B cell (primary cell): ENCODE measurements around the gene TRAPPC14. TPM values are rescaled to one million over a fixed set of nuclear protein-coding genes. Genes with fewer than 3 reads are reported as not detected.

Experiments
- ATAC-seq: fragments of 200-7000 bp; cut with Tn5 transposase; one replicate; pipeline ENCODE4 v1.10.0; 2021; ENCODE audit warnings: low read depth, mild to moderate bottlenecking, moderate number of reproducible peaks, moderate library complexity
- CTCF ChIA-PET: fragments of 350-600 bp; sonication (Branson Sonifier 250); formaldehyde crosslinking; loops from one replicate; lab custom pipeline; 2021; ENCODE audit warnings: antibody characterized with exemption, inconsistent platforms; lab: Charles Lee
- POLR2A ChIA-PET: fragments of 350-600 bp; sonication (Branson Sonifier 250); formaldehyde crosslinking; loops from one replicate; lab custom pipeline; 2021; ENCODE audit warnings: antibody characterized with exemption; lab: Charles Lee
- DNase-seq: peaks from one replicate; pipeline ENCODE4 v3.0.0; 2013
- H2AFZ ChIP-seq: 2 replicates; pipeline ENCODE4 v1.6.1; 2012; ENCODE audit warnings: mild to moderate bottlenecking, low read depth, low read length; ENCODE audit not compliant: insufficient read depth, poor library complexity, severe bottlenecking
- H3K27ac ChIP-seq, 2 donors: 1 replicate in 1 of 2; 2 replicates in 1 of 2; pipeline ENCODE4 v1.5.1; 2012 to 2013; ENCODE audit warnings: low read length in 2 of 2, mild to moderate bottlenecking in 2 of 2, moderate library complexity in 1 of 2
- H3K27me3 ChIP-seq, 4 experiments: fragments of 200-600 bp in 1 of 4; sonication (generic) in 1 of 4; replicated peaks in 1 of 4; 1 replicate in 2 of 4; 2 replicates in 2 of 4; pipeline versions ENCODE4 v1.6.1 to v1.7.0; 2013 to 2016; ENCODE audit warnings: low read length in 3 of 4, mild to moderate bottlenecking in 2 of 4, mixed read lengths in 1 of 4, moderate library complexity in 1 of 4; ENCODE audit not compliant: insufficient read depth in 4 of 4, control insufficient read depth in 3 of 4; ENCODE audit errors: control extremely low read depth in 1 of 4
- H3K36me3 ChIP-seq, 2 experiments: replicated peaks in 1 of 2; 1 replicate in 1 of 2; 2 replicates in 1 of 2; pipeline versions ENCODE4 v1.6.1 to v1.7.1; 2013; ENCODE audit warnings: low read length in 1 of 2; ENCODE audit not compliant: insufficient read depth in 2 of 2, control insufficient read depth in 1 of 2; ENCODE audit errors: control extremely low read depth in 1 of 2, extremely low read depth in 1 of 2
- H3K4me1 ChIP-seq, 2 donors: fragments of 200-600 bp in 1 of 2; sonication (generic) in 1 of 2; 1 replicate in 1 of 2; 2 replicates in 1 of 2; pipeline versions ENCODE4 v1.5.1 to v1.6.1; 2013 to 2017; ENCODE audit warnings: low read length in 2 of 2; ENCODE audit not compliant: control insufficient read depth in 2 of 2, insufficient read depth in 2 of 2
- H3K4me2 ChIP-seq: replicated peaks from 2 replicates; pipeline ENCODE3; 2012; ENCODE audit warnings: mild to moderate bottlenecking, low read depth, low read length; ENCODE audit not compliant: poor library complexity, severe bottlenecking
- H3K4me3 ChIP-seq, 5 experiments: fragments of 200-600 bp in 1 of 5; sonication (generic) in 1 of 5; 1 replicate in 3 of 5; 2 replicates in 2 of 5; pipeline versions ENCODE4 v1.5.1 to v1.7.0; 2011 to 2016; ENCODE audit warnings: low read length in 4 of 5, mild to moderate bottlenecking in 4 of 5, low read depth in 2 of 5, control low read depth in 1 of 5, moderate library complexity in 1 of 5; ENCODE audit not compliant: insufficient read depth in 1 of 5; ENCODE audit errors: control extremely low read depth in 1 of 5, extremely low read depth in 1 of 5
- H3K79me2 ChIP-seq: fragments of 200-600 bp; sonication (generic); one replicate; pipeline ENCODE4 v1.6.0; 2016; ENCODE audit warnings: low read length; ENCODE audit not compliant: control insufficient read depth, insufficient read depth
- H3K9ac ChIP-seq: fragments of 200-600 bp; sonication (generic); 2 replicates; pipeline ENCODE4 v1.6.1; 2017; ENCODE audit warnings: mild to moderate bottlenecking, low read length, moderate library complexity
- H3K9me3 ChIP-seq, 3 donors: one replicate each; pipeline versions ENCODE4 v1.6.1 to v1.7.1; 2013; ENCODE audit warnings: low read length in 2 of 3; ENCODE audit not compliant: control insufficient read depth in 2 of 3, insufficient read depth in 1 of 3; ENCODE audit errors: control extremely low read depth in 1 of 3
- H4K20me1 ChIP-seq: 2 replicates; pipeline ENCODE4 v1.6.0; 2012; ENCODE audit warnings: mild to moderate bottlenecking, low read length; ENCODE audit not compliant: insufficient read depth, control insufficient read depth, poor library complexity, severe bottlenecking
- H3K27ac Mint-ChIP-seq: one replicate; pipeline ENCODE4 v1.8.0; 2021; ENCODE audit warnings: mixed read lengths
- H3K27me3 Mint-ChIP-seq: one replicate; pipeline ENCODE4 v1.8.0; 2021; ENCODE audit warnings: mixed read lengths
- H3K4me1 Mint-ChIP-seq: one replicate; pipeline ENCODE4 v1.8.0; 2021; ENCODE audit warnings: mixed read lengths
- H3K4me3 Mint-ChIP-seq: one replicate; pipeline ENCODE4 v1.8.0; 2021; ENCODE audit warnings: mixed read lengths
- H3K9me3 Mint-ChIP-seq: one replicate; pipeline ENCODE4 v1.8.0; 2022; ENCODE audit warnings: mixed read lengths; ENCODE audit not compliant: insufficient read depth
- EZH2 ChIP-seq: IDR thresholded peaks from 2 replicates; pipeline ENCODE4 v1.6.1; 2012; ENCODE audit warnings: borderline replicate concordance, low read depth, mild to moderate bottlenecking, moderate library complexity, low read length; ENCODE audit not compliant: insufficient read depth, poor library complexity, severe bottlenecking
- WGBS: methylation state at CpG from one replicate; pipeline ENCODE4 v1.1.5; 2013; ENCODE audit warnings: missing lambda C conversion rate; ENCODE audit not compliant: insufficient coverage; 5-methylcytosine and 5-hydroxymethylcytosine counted together
- intact Hi-C: fragments of 100-400 bp; cut with micrococcal nuclease; formaldehyde crosslinking; loops from one replicate; pipeline ENCODE4 v1.10.0; 2022
- polyA plus RNA-seq: library from polyadenylated mRNA; depleted of rRNA; stranded (reverse); fragments of >200 nt; gene quantifications from 2 replicates; pipeline ENCODE4 v1.2.3, GENCODE V29; 2012
- total RNA-seq, 2 donors: library from RNA; stranded (reverse); fragments of 120-200 nt in 1 of 2; gene quantifications; 1 replicate in 1 of 2; 2 replicates in 1 of 2; pipeline versions ENCODE4 v1.2.3 to v1.2.4, GENCODE V29; 2013 to 2022
- TF ChIP-seq, protein P1 (sequence below): fragments of 200-600 bp; IDR thresholded peaks from one replicate; pipeline ENCODE4 v1.8.0; 2022; ENCODE audit warnings: antibody characterized with exemption, mild to moderate bottlenecking

The TRAPPC14 gene
- total and polyA plus RNA-seq, 2 donors (not counting 1 experiment from before 2014, with no cell fraction given): 64.8 to 71.2 TPM

- Histone ChIP-seq H4K20me1 (no peaks in the 10 kb centered on the region), H3K9me3 (no peaks in the 10 kb centered on the region), H3K4me3 (no peak overlapping the region), H3K27ac (no peak overlapping the region), H3K27me3 (no peaks in the 10 kb centered on the region), H3K4me1 (peaks cover 4 to 9% of the 10 kb centered on the region in 2 donors), H2AFZ (no peak overlapping the region), H3K4me2 (no peak overlapping the region), H3K36me3 (peaks cover 0 to 26% of the 10 kb centered on the region in 2 experiments), H3K9ac (no peak overlapping the region), H3K79me2 (peaks cover 4% of the 10 kb centered on the region)
- Mint-ChIP-seq H3K27ac (no peak overlapping the region), H3K27me3 (no peaks in the 10 kb centered on the region), H3K4me3 (no peak overlapping the region), H3K4me1 (peaks cover 10% of the 10 kb centered on the region), H3K9me3 (no peaks in the 10 kb centered on the region)
- ATAC-seq (no peak), DNase-seq (no peak)
- ChIA-PET POLR2A (interaction anchor here (0.7 kb wide), 1 partner anchor 8 kb away, joined by 3 read pairs; no protein-coding TSS in a partner anchor), CTCF (no interaction called here)
- TF ChIP-seq, protein P1, sequence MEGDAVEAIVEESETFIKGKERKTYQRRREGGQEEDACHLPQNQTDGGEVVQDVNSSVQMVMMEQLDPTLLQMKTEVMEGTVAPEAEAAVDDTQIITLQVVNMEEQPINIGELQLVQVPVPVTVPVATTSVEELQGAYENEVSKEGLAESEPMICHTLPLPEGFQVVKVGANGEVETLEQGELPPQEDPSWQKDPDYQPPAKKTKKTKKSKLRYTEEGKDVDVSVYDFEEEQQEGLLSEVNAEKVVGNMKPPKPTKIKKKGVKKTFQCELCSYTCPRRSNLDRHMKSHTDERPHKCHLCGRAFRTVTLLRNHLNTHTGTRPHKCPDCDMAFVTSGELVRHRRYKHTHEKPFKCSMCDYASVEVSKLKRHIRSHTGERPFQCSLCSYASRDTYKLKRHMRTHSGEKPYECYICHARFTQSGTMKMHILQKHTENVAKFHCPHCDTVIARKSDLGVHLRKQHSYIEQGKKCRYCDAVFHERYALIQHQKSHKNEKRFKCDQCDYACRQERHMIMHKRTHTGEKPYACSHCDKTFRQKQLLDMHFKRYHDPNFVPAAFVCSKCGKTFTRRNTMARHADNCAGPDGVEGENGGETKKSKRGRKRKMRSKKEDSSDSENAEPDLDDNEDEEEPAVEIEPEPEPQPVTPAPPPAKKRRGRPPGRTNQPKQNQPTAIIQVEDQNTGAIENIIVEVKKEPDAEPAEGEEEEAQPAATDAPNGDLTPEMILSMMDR: no peak
- no peak for TF ChIP-seq EZH2
- intact Hi-C loops: no loop called here
- WGBS: no CpG with 5 or more reads among the region's 4 CpGs
These were observed 53.0 kb downstream of the TRAPPC14 start for GRCh38 chr7:100105534-100105933.

Other genes starting within 250 kb of the TRAPPC14 start
- 56.7 and 58.1 TPM in 2 replicates for gene TRIM4, start 239.2 kb downstream of the TRAPPC14 start, total RNA-seq
- 14.2 and 15.1 TPM in 2 replicates for gene TRIM4, start 239.2 kb downstream of the TRAPPC14 start, polyA plus RNA-seq
- gene GJC3, start 229.1 kb downstream of the TRAPPC14 start, total RNA-seq: not detected in 2 replicates
- not detected in 2 replicates for gene GJC3, start 229.1 kb downstream of the TRAPPC14 start, polyA plus RNA-seq
- gene AZGP1, start 182.7 kb downstream of the TRAPPC14 start, total RNA-seq: not detected in 2 replicates
- gene AZGP1, start 182.7 kb downstream of the TRAPPC14 start, polyA plus RNA-seq: not detected in 2 replicates
- 89.3 and 97.4 TPM in 2 replicates for gene ZKSCAN1, start 143.1 kb downstream of the TRAPPC14 start, total RNA-seq
- 12.9 and 14.0 TPM in 2 replicates for gene ZKSCAN1, start 143.1 kb downstream of the TRAPPC14 start, polyA plus RNA-seq
- gene ZSCAN21, start 108.9 kb downstream of the TRAPPC14 start, total RNA-seq: 12.9 and 13.2 TPM in 2 replicates
- gene ZSCAN21, start 108.9 kb downstream of the TRAPPC14 start, polyA plus RNA-seq: 6.7 and 8.3 TPM in 2 replicates
- gene ZNF3, start 77.0 kb downstream of the TRAPPC14 start, total RNA-seq: 44.8 and 48.5 TPM in 2 replicates
- 19.2 and 21.5 TPM in 2 replicates for gene ZNF3, start 77.0 kb downstream of the TRAPPC14 start, polyA plus RNA-seq
- 75.1 and 79.6 TPM in 2 replicates for gene COPS6, start 69.8 kb downstream of the TRAPPC14 start, total RNA-seq
- 68.6 and 76.5 TPM in 2 replicates for gene COPS6, start 69.8 kb downstream of the TRAPPC14 start, polyA plus RNA-seq
- gene MCM7, start 57.3 kb downstream of the TRAPPC14 start, total RNA-seq: 147 and 154 TPM in 2 replicates
- gene MCM7, start 57.3 kb downstream of the TRAPPC14 start, polyA plus RNA-seq: 171 and 190 TPM in 2 replicates
- 17.6 and 18.3 TPM in 2 replicates for gene AP4M1, start 57.1 kb downstream of the TRAPPC14 start, total RNA-seq
- gene AP4M1, start 57.1 kb downstream of the TRAPPC14 start, polyA plus RNA-seq: 7.7 and 9.0 TPM in 2 replicates
- 65.2 and 65.8 TPM in 2 replicates for gene TAF6, start 39.4 kb downstream of the TRAPPC14 start, total RNA-seq
- 35.5 and 48.3 TPM in 2 replicates for gene TAF6, start 39.4 kb downstream of the TRAPPC14 start, polyA plus RNA-seq
- 13.9 and 16.8 TPM in 2 replicates for gene CNPY4, start 39.1 kb downstream of the TRAPPC14 start, total RNA-seq
- 8.0 and 9.0 TPM in 2 replicates for gene CNPY4, start 39.1 kb downstream of the TRAPPC14 start, polyA plus RNA-seq
- 4.5 TPM in 2 replicates for gene MBLAC1, start 31.8 kb downstream of the TRAPPC14 start, total RNA-seq
- 1.4 and 1.6 TPM in 2 replicates for gene MBLAC1, start 31.8 kb downstream of the TRAPPC14 start, polyA plus RNA-seq
- 214 TPM in 2 replicates for gene LAMTOR4, start 9.8 kb downstream of the TRAPPC14 start, total RNA-seq
- gene LAMTOR4, start 9.8 kb downstream of the TRAPPC14 start, polyA plus RNA-seq: 393 and 448 TPM in 2 replicates
- gene GAL3ST4, start 9.9 kb upstream of the TRAPPC14 start, total RNA-seq: 0.44 and 0.74 TPM in 2 replicates
- 1.1 and 3.0 TPM in 2 replicates for gene GAL3ST4, start 9.9 kb upstream of the TRAPPC14 start, polyA plus RNA-seq
- 4.1 and 6.1 TPM in 2 replicates for gene GPC2, start 18.7 kb upstream of the TRAPPC14 start, total RNA-seq
- gene GPC2, start 18.7 kb upstream of the TRAPPC14 start, polyA plus RNA-seq: 3.9 and 7.7 TPM in 2 replicates
- gene STAG3, start 19.2 kb upstream of the TRAPPC14 start, total RNA-seq: 22.0 and 24.8 TPM in 2 replicates
- gene STAG3, start 19.2 kb upstream of the TRAPPC14 start, polyA plus RNA-seq: 10.8 and 33.4 TPM in 2 replicates
- 51.2 and 51.4 TPM in 2 replicates for gene PVRIG, start 61.2 kb upstream of the TRAPPC14 start, total RNA-seq
- 6.7 and 16.2 TPM in 2 replicates for gene PVRIG, start 61.2 kb upstream of the TRAPPC14 start, polyA plus RNA-seq
- not detected in 2 replicates for gene SPDYE3, start 149.0 kb upstream of the TRAPPC14 start, total RNA-seq
- not detected in 2 replicates for gene SPDYE3, start 149.0 kb upstream of the TRAPPC14 start, polyA plus RNA-seq
- gene PILRB, start 199.4 kb upstream of the TRAPPC14 start, total RNA-seq: 162 and 174 TPM in 2 replicates
- gene PILRB, start 199.4 kb upstream of the TRAPPC14 start, polyA plus RNA-seq: 304 and 391 TPM in 2 replicates
- 9.8 and 10.3 TPM in 2 replicates for gene PILRA, start 214.8 kb upstream of the TRAPPC14 start, total RNA-seq
- gene PILRA, start 214.8 kb upstream of the TRAPPC14 start, polyA plus RNA-seq: 8.4 and 23.0 TPM in 2 replicates